HEK293 (cell line): Measurements from ENCODE around the gene FRMD4A.

Source experiments
- CTCF ChIA-PET: fragments of 350-600 bp; formaldehyde crosslinking; extraction: SDS; loops from one replicate; lab custom pipeline; 2021; ENCODE audit warnings: antibody characterized with exemption; lab: Yijun Ruan, JAX
- POLR2A ChIA-PET: fragments of 300-600 bp; formaldehyde crosslinking; extraction: SDS; loops from one replicate; lab custom pipeline; 2020; ENCODE audit warnings: antibody characterized with exemption, inconsistent platforms; lab: Yijun Ruan, JAX
- H3K27ac ChIP-seq: fragments of 200-500 bp; sonication (Bioruptor generic); 2 replicates; pipeline ENCODE4 v1.5.1; 2014; ENCODE audit warnings: low read depth, low read length, control low read depth, inconsistent platforms; ENCODE audit errors: extremely low read depth
- H3K36me3 ChIP-seq, 2 experiments: fragments of 200-500 bp in 1 of 2; sonication (Bioruptor generic) in 1 of 2; 1 replicate in 1 of 2; 2 replicates in 1 of 2; pipeline ENCODE4 v1.5.1; 2014 to 2017; ENCODE audit warnings: inconsistent platforms in 2 of 2, low read length in 2 of 2; ENCODE audit not compliant: control insufficient read depth in 2 of 2, insufficient read depth in 1 of 2
- H3K4me1 ChIP-seq: fragments of 200-500 bp; sonication (Bioruptor generic); 2 replicates; pipeline ENCODE4 v1.5.1; 2014; ENCODE audit warnings: mild to moderate bottlenecking, low read length, inconsistent platforms; ENCODE audit not compliant: control insufficient read depth, insufficient read depth
- H3K4me3 ChIP-seq: 2 replicates; pipeline ENCODE4 v1.5.1; 2011; ENCODE audit warnings: low read depth, mild to moderate bottlenecking, control low read depth, low read length, moderate library complexity
- H3K9me3 ChIP-seq: fragments of 200-500 bp; sonication (Bioruptor generic); 2 replicates; pipeline ENCODE4 v1.5.1; 2014; ENCODE audit warnings: low read depth, low read length, inconsistent platforms; ENCODE audit not compliant: control insufficient read depth, insufficient read depth
- ELK4 ChIP-seq: IDR thresholded peaks from 2 replicates; pipeline ENCODE4 v1.6.1; 2011; ENCODE audit warnings: mild to moderate bottlenecking, low read depth, low read length, borderline replicate concordance
- GLI2 ChIP-seq: fragments of 450-650 bp; formaldehyde crosslinking; IDR thresholded peaks from 2 replicates; pipeline ENCODE4; 2017; ENCODE audit warnings: missing biosample characterization, missing genetic modification characterization, low read depth, borderline replicate concordance
- HOXC10 ChIP-seq: sonication (generic); formaldehyde crosslinking; IDR thresholded peaks from 2 replicates; pipeline ENCODE4 v1.8.1; 2023; ENCODE audit warnings: mild to moderate bottlenecking, missing genetic modification reagents
- KLF8 ChIP-seq: fragments of 450-650 bp; formaldehyde crosslinking; IDR thresholded peaks from 2 replicates; pipeline ENCODE4 v1.5.1; 2016; ENCODE audit warnings: missing biosample characterization, missing genetic modification characterization
- TRIM28 ChIP-seq: IDR thresholded peaks from 2 replicates; pipeline ENCODE4 v1.6.1; 2011; ENCODE audit warnings: low read length, control low read depth, borderline replicate concordance
- ZBTB1 ChIP-seq: fragments of 450-650 bp; formaldehyde crosslinking; IDR thresholded peaks from 2 replicates; pipeline ENCODE4 v1.5.1; 2016; ENCODE audit warnings: missing biosample characterization, missing genetic modification characterization
- ZFP3 ChIP-seq: fragments of 450-650 bp; formaldehyde crosslinking; IDR thresholded peaks from 2 replicates; pipeline ENCODE4 v1.5.1; 2016; ENCODE audit warnings: low read depth, missing biosample characterization, missing genetic modification characterization
- ZFP41 ChIP-seq: fragments of 450-650 bp; formaldehyde crosslinking; IDR thresholded peaks from 2 replicates; pipeline ENCODE4 v1.5.1; 2016; ENCODE audit warnings: missing biosample characterization, missing genetic modification characterization, borderline replicate concordance
- ZNF121 ChIP-seq: fragments of 450-650 bp; formaldehyde crosslinking; IDR thresholded peaks from 2 replicates; pipeline ENCODE4 v1.5.1; 2016; ENCODE audit warnings: missing biosample characterization, missing genetic modification characterization
- ZNF133 ChIP-seq: fragments of 450-650 bp; formaldehyde crosslinking; IDR thresholded peaks from 2 replicates; pipeline ENCODE4 v1.5.1; 2016; ENCODE audit warnings: missing biosample characterization, missing genetic modification characterization
- ZNF146 ChIP-seq: fragments of 450-650 bp; formaldehyde crosslinking; IDR thresholded peaks from 2 replicates; pipeline ENCODE4 v1.5.1; 2016; ENCODE audit warnings: missing biosample characterization, missing genetic modification characterization
- ZNF155 ChIP-seq: fragments of 450-650 bp; formaldehyde crosslinking; IDR thresholded peaks from 2 replicates; pipeline ENCODE4 v1.5.1; 2016; ENCODE audit warnings: missing biosample characterization, missing genetic modification characterization
- ZNF157 ChIP-seq: fragments of 450-650 bp; formaldehyde crosslinking; IDR thresholded peaks from 2 replicates; pipeline ENCODE4 v1.5.1; 2016; ENCODE audit warnings: missing biosample characterization, missing genetic modification characterization
- ZNF248 ChIP-seq: fragments of 450-650 bp; formaldehyde crosslinking; IDR thresholded peaks from 2 replicates; pipeline ENCODE4 v1.5.1; 2017; ENCODE audit warnings: missing biosample characterization, missing genetic modification characterization
- ZNF292 ChIP-seq: fragments of 450-650 bp; formaldehyde crosslinking; IDR thresholded peaks from 2 replicates; pipeline ENCODE4 v1.5.1; 2016; ENCODE audit warnings: low read depth, missing biosample characterization, missing genetic modification characterization, borderline replicate concordance
- ZNF302 ChIP-seq: fragments of 450-650 bp; formaldehyde crosslinking; IDR thresholded peaks from 2 replicates; pipeline ENCODE4 v1.5.1; 2016; ENCODE audit warnings: missing biosample characterization, missing genetic modification characterization, low read depth
- ZNF354C ChIP-seq: fragments of 450-650 bp; formaldehyde crosslinking; IDR thresholded peaks from 2 replicates; pipeline ENCODE4 v1.5.1; 2016; ENCODE audit warnings: missing biosample characterization, missing genetic modification characterization, low read depth, borderline replicate concordance
- ZNF404 ChIP-seq: fragments of 450-650 bp; formaldehyde crosslinking; IDR thresholded peaks from 2 replicates; pipeline ENCODE4 v1.5.1; 2017; ENCODE audit warnings: missing biosample characterization, missing genetic modification characterization
- ZNF416 ChIP-seq: fragments of 450-650 bp; formaldehyde crosslinking; IDR thresholded peaks from 2 replicates; pipeline ENCODE4 v1.5.1; 2016; ENCODE audit warnings: missing biosample characterization, missing genetic modification characterization
- ZNF514 ChIP-seq: fragments of 450-650 bp; formaldehyde crosslinking; IDR thresholded peaks from 2 replicates; pipeline ENCODE4 v1.5.1; 2016; ENCODE audit warnings: missing biosample characterization, missing genetic modification characterization
- ZNF571 ChIP-seq: fragments of 450-650 bp; formaldehyde crosslinking; IDR thresholded peaks from 2 replicates; pipeline ENCODE4 v1.5.0; 2017; ENCODE audit warnings: missing biosample characterization, missing genetic modification characterization
- ZNF600 ChIP-seq: fragments of 450-650 bp; formaldehyde crosslinking; IDR thresholded peaks from 2 replicates; pipeline ENCODE4 v1.5.1; 2016; ENCODE audit warnings: missing biosample characterization, missing genetic modification characterization
- ZNF624 ChIP-seq: fragments of 450-650 bp; formaldehyde crosslinking; IDR thresholded peaks from 2 replicates; pipeline ENCODE4 v1.5.1; 2017; ENCODE audit warnings: missing biosample characterization, missing genetic modification characterization
- ZNF658 ChIP-seq: fragments of 450-650 bp; formaldehyde crosslinking; IDR thresholded peaks from 2 replicates; pipeline ENCODE4; 2016; ENCODE audit warnings: missing biosample characterization, missing genetic modification characterization
- ZNF664 ChIP-seq: fragments of 450-650 bp; formaldehyde crosslinking; IDR thresholded peaks from 2 replicates; pipeline ENCODE4 v1.5.1; 2016; ENCODE audit warnings: missing biosample characterization, missing genetic modification characterization
- ZNF701 ChIP-seq: fragments of 450-650 bp; formaldehyde crosslinking; IDR thresholded peaks from 2 replicates; pipeline ENCODE4 v1.5.1; 2016; ENCODE audit warnings: missing biosample characterization, missing genetic modification characterization
- ZSCAN4 ChIP-seq: fragments of 450-650 bp; formaldehyde crosslinking; IDR thresholded peaks from 2 replicates; pipeline ENCODE4 v1.5.1; 2017; ENCODE audit warnings: missing biosample characterization, missing genetic modification characterization
- TF ChIP-seq, protein P1 (sequence below): fragments of 450-650 bp; formaldehyde crosslinking; IDR thresholded peaks from 2 replicates; pipeline ENCODE4 v1.5.1; 2016; ENCODE audit warnings: missing biosample characterization, missing genetic modification characterization
- TF ChIP-seq, protein P2 (sequence below): fragments of 450-650 bp; formaldehyde crosslinking; IDR thresholded peaks from 2 replicates; pipeline ENCODE4 v1.5.1; 2016; ENCODE audit warnings: missing biosample characterization, missing genetic modification characterization, low read depth

FRMD4A gene

GRCh38 chr10:13632884-13633440, 697.8 kb downstream of the FRMD4A start:
- CTCF ChIA-PET, result interaction anchor here (1.6 kb wide), 1 partner anchor 27 kb away, joined by 3 read pairs; no protein-coding TSS in a partner anchor
- POLR2A ChIA-PET, result no interaction called here
- TF ChIP-seq KLF8 (tag by site-specific recombination) (no peak), ZNF571 (tag by site-specific recombination) (no peak), ZNF701 (tag by site-specific recombination) (no peak), ZNF354C (tag by site-specific recombination) (no peak), ZFP41 (tag by site-specific recombination) (no peak), ZNF121 (tag by site-specific recombination) (no peak), ZNF664 (tag by site-specific recombination) (no peak), ZNF404 (tag by site-specific recombination) (no peak), ZNF133 (tag by site-specific recombination) (no peak), GLI2 (no peak), ZNF292 (tag by site-specific recombination) (no peak), HOXC10 (CRISPR knock-in tag) (no peak), ELK4 (no peak), ZNF600 (no peak)
- TF ChIP-seq, protein P1, sequence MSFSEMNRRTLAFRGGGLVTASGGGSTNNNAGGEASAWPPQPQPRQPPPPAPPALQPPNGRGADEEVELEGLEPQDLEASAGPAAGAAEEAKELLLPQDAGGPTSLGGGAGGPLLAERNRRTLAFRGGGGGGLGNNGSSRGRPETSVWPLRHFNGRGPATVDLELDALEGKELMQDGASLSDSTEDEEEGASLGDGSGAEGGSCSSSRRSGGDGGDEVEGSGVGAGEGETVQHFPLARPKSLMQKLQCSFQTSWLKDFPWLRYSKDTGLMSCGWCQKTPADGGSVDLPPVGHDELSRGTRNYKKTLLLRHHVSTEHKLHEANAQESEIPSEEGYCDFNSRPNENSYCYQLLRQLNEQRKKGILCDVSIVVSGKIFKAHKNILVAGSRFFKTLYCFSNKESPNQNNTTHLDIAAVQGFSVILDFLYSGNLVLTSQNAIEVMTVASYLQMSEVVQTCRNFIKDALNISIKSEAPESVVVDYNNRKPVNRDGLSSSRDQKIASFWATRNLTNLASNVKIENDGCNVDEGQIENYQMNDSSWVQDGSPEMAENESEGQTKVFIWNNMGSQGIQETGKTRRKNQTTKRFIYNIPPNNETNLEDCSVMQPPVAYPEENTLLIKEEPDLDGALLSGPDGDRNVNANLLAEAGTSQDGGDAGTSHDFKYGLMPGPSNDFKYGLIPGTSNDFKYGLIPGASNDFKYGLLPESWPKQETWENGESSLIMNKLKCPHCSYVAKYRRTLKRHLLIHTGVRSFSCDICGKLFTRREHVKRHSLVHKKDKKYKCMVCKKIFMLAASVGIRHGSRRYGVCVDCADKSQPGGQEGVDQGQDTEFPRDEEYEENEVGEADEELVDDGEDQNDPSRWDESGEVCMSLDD (tag by site-specific recombination), result no peak
- peaks cover 0 to 20% of the 10 kb centered on the region in 2 experiments; a peak in 2 of 3 replicates for H3K36me3 ChIP-seq
- H3K27ac ChIP-seq, result no peak overlapping the region
- no peaks in the 10 kb centered on the region for H3K4me1 ChIP-seq
- no peak overlapping the region for H3K4me3 ChIP-seq
- no peaks in the 10 kb centered on the region for H3K9me3 ChIP-seq

DNA sequence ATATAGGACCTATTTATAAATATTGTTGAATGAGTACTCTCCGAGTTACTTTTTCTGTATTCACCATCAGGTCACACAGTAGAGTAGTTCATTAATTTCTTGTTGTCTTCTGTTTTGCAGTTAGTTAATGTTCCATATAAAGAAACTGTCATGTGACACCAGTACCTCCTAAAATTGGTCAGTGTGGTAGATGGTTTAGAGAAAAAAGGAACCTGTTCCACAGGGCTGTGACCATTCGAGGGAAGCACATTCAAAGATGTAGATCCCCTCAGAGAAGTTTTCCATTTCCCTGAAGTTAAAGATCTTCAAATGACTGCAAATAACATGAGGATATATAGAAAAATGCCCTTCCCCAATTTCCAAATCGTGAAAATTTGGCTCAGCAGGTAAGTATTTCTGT, 698.3 kb downstream of the FRMD4A start:
- no peak overlapping the region for H3K4me3 ChIP-seq
- H3K36me3 ChIP-seq, result peaks cover 0 to 22% of the 10 kb centered on the region in 2 experiments; a peak in 2 of 3 replicates
- H3K4me1 ChIP-seq, result 0 out of 2 replicates have a peak, but pooled peaks cover 2% of the 10 kb centered on the region
- ChIA-PET CTCF (interaction anchor here (0.6 to 1.6 kb wide), 2 partner anchors 27 to 45 kb away, joined by 3 read pairs; partner anchors contain the start of gene PRPF18), POLR2A (no interaction called here)
- H3K9me3 ChIP-seq, result no peaks in the 10 kb centered on the region
- no peak overlapping the region for H3K27ac ChIP-seq
- TF ChIP-seq ZNF155 (tag by site-specific recombination) (no peak), ZNF624 (tag by site-specific recombination) (no peak), ZNF416 (no peak), ZBTB1 (tag by site-specific recombination) (no peak), ZSCAN4 (tag by site-specific recombination) (no peak), ZNF248 (tag by site-specific recombination) (no peak), ZNF514 (tag by site-specific recombination) (no peak), TRIM28 (no peak), ZNF157 (tag by site-specific recombination) (no peak), ZNF658 (tag by site-specific recombination) (no peak), ZNF302 (tag by site-specific recombination) (no peak), ZNF146 (tag by site-specific recombination) (no peak), ZFP3 (no peak)
- TF ChIP-seq, protein P2, sequence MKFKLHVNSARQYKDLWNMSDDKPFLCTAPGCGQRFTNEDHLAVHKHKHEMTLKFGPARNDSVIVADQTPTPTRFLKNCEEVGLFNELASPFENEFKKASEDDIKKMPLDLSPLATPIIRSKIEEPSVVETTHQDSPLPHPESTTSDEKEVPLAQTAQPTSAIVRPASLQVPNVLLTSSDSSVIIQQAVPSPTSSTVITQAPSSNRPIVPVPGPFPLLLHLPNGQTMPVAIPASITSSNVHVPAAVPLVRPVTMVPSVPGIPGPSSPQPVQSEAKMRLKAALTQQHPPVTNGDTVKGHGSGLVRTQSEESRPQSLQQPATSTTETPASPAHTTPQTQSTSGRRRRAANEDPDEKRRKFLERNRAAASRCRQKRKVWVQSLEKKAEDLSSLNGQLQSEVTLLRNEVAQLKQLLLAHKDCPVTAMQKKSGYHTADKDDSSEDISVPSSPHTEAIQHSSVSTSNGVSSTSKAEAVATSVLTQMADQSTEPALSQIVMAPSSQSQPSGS (tag by site-specific recombination), result no peak
